ENCODE results near the gene ACRBP.

- no peak for TF ChIP-seq CTCF (IDR thresholded peaks at IDR 0.05)
- TF ChIP-seq EP300 (IDR thresholded peaks at IDR 0.05): no peak
These were observed 6.8 kb upstream of the ACRBP start for GRCh38 chr12:6653987-6654386.

Data from suprapubic skin (tissue), 3 donors.